HepG2 (cell line): ENCODE measurements around the gene CTNNBL1. TPM values are rescaled to one million over a fixed set of nuclear protein-coding genes. Genes with fewer than 3 reads are reported as not detected.

Experiments used
- CHD4 ChIP-seq: fragments of 200-600 bp; sonication (generic); IDR thresholded peaks from 2 replicates; pipeline ENCODE4 v1.7.0; 2017; ENCODE audit warnings: mild to moderate bottlenecking, low read length, borderline replicate concordance
- ELF3 ChIP-seq: IDR thresholded peaks from 2 replicates; pipeline ENCODE4 v1.6.1; 2016; ENCODE audit warnings: missing genetic modification reagents, missing compliant biosample characterization
- HNF4G ChIP-seq, 2 experiments: sonication (generic) in 1 of 2; formaldehyde crosslinking in 1 of 2; IDR thresholded peaks; 2 replicates each; pipeline versions ENCODE4 v1.4.0 to v1.6.1; 2011 to 2020; ENCODE audit warnings: borderline replicate concordance in 2 of 2, low read depth in 2 of 2, mild to moderate bottlenecking in 2 of 2, low read length in 1 of 2, missing genetic modification reagents in 1 of 2, moderate library complexity in 1 of 2
- SNAI1 ChIP-seq: sonication (generic); formaldehyde crosslinking; IDR thresholded peaks from 2 replicates; pipeline ENCODE4 v1.5.0; 2020; ENCODE audit warnings: mild to moderate bottlenecking, missing genetic modification reagents, borderline replicate concordance
- ZNF558 ChIP-seq: sonication (generic); formaldehyde crosslinking; IDR thresholded peaks from 2 replicates; pipeline ENCODE4 v1.9.0; 2022; ENCODE audit warnings: mild to moderate bottlenecking, missing genetic modification reagents, borderline replicate concordance
- polyA plus RNA-seq, 8 experiments: library from polyadenylated mRNA; depleted of rRNA in 3 of 8; stranded (reverse) in 7 of 8; unstranded in 1 of 8; fragments of >200 nt; fragmentation: Illumina TruSeq in 4 of 8; extraction: Trizol in 4 of 8; gene quantifications; 2 replicates each; pipeline versions ENCODE4 v1.2.1 to v1.2.3, GENCODE V29; 2011 to 2016; ENCODE audit warnings: low read depth in 4 of 8, missing spikeins in 1 of 8, mixed read lengths in 1 of 8; ENCODE audit not compliant: insufficient read depth in 1 of 8
- total RNA-seq, 5 experiments: library from RNA; depleted of rRNA; stranded (reverse); fragments of >200 nt; fragmentation: Illumina TruSeq; extraction: Trizol; gene quantifications; 2 replicates each; pipeline ENCODE4 v1.2.3, GENCODE V29; 2016; ENCODE audit warnings: low read depth in 1 of 5
- TF ChIP-seq, protein P1 (sequence below), 2 experiments: fragments of 450-650 bp in 1 of 2; sonication (generic) in 1 of 2; formaldehyde crosslinking in 1 of 2; IDR thresholded peaks; 2 replicates each; pipeline versions ENCODE4 v1.6.1 to v1.8.0; 2016 to 2022; ENCODE audit warnings: antibody characterized with exemption in 1 of 2, mild to moderate bottlenecking in 1 of 2, missing genetic modification reagents in 1 of 2
- TF ChIP-seq, protein P2 (sequence below): IDR thresholded peaks from 2 replicates; pipeline ENCODE4 v1.6.1; 2016; ENCODE audit warnings: mild to moderate bottlenecking, missing biosample characterization, missing genetic modification reagents
- TF ChIP-seq, protein P3 (sequence below): sonication (generic); formaldehyde crosslinking; IDR thresholded peaks from 2 replicates; pipeline ENCODE4 v1.4.0; 2020; ENCODE audit warnings: missing genetic modification reagents, borderline replicate concordance

Gene CTNNBL1
- total and polyA plus RNA-seq, 2 of the 13 experiments (the other 11 are each of a cell fraction or from before 2014, with no cell fraction given) = 49.3 to 94.6 TPM

DNA sequence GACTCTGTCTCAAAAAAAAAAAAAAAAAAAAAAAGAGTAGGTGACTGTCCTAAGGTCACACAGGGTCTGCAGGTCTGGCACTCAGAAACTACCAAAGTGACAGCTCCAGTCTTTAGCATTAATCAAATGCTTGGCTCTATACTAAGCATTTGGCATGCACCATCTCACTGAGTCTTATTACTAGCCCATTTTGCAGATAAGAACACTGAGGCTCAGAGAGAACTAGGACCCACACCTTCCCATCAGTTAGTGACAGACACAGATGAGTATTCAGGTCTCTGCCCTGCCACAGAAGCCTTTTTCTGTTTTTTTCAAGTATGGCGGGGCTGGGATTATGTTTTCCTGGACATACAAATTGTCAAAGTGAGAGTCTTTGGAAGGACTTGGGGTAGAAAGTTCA, 186.0 kb downstream of the CTNNBL1 start (continued):
- TF ChIP-seq ZNF558 = no peak
- TF ChIP-seq SNAI1 (CRISPR knock-in tag) = no peak
- no peak for TF ChIP-seq ELF3
- TF ChIP-seq, protein P1, sequence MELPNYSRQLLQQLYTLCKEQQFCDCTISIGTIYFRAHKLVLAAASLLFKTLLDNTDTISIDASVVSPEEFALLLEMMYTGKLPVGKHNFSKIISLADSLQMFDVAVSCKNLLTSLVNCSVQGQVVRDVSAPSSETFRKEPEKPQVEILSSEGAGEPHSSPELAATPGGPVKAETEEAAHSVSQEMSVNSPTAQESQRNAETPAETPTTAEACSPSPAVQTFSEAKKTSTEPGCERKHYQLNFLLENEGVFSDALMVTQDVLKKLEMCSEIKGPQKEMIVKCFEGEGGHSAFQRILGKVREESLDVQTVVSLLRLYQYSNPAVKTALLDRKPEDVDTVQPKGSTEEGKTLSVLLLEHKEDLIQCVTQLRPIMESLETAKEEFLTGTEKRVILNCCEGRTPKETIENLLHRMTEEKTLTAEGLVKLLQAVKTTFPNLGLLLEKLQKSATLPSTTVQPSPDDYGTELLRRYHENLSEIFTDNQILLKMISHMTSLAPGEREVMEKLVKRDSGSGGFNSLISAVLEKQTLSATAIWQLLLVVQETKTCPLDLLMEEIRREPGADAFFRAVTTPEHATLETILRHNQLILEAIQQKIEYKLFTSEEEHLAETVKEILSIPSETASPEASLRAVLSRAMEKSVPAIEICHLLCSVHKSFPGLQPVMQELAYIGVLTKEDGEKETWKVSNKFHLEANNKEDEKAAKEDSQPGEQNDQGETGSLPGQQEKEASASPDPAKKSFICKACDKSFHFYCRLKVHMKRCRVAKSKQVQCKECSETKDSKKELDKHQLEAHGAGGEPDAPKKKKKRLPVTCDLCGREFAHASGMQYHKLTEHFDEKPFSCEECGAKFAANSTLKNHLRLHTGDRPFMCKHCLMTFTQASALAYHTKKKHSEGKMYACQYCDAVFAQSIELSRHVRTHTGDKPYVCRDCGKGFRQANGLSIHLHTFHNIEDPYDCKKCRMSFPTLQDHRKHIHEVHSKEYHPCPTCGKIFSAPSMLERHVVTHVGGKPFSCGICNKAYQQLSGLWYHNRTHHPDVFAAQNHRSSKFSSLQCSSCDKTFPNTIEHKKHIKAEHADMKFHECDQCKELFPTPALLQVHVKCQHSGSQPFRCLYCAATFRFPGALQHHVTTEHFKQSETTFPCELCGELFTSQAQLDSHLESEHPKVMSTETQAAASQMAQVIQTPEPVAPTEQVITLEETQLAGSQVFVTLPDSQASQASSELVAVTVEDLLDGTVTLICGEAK (IDR thresholded peaks at IDR 0.05) = no peak
- TF ChIP-seq, protein P1 (CRISPR knock-in tag; IDR thresholded peaks at IDR 0.05) = no peak
- TF ChIP-seq HNF4G (IDR thresholded peaks at IDR 0.05; ENCODE audit: borderline replicate concordance, low read depth, low read length) = 0 out of 2 replicates have a peak, but pooled peaks have one; percentile 9
- TF ChIP-seq HNF4G (CRISPR knock-in tag; IDR thresholded peaks at IDR 0.05; ENCODE audit: borderline replicate concordance, low read depth) = no peak
- TF ChIP-seq, protein P2, sequence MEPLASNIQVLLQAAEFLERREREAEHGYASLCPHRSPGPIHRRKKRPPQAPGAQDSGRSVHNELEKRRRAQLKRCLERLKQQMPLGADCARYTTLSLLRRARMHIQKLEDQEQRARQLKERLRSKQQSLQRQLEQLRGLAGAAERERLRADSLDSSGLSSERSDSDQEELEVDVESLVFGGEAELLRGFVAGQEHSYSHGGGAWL (CRISPR knock-in tag) = no peak
- peak; percentile 93; the same call in 1 of the 2 replicates for TF ChIP-seq CHD4
- TF ChIP-seq, protein P3, sequence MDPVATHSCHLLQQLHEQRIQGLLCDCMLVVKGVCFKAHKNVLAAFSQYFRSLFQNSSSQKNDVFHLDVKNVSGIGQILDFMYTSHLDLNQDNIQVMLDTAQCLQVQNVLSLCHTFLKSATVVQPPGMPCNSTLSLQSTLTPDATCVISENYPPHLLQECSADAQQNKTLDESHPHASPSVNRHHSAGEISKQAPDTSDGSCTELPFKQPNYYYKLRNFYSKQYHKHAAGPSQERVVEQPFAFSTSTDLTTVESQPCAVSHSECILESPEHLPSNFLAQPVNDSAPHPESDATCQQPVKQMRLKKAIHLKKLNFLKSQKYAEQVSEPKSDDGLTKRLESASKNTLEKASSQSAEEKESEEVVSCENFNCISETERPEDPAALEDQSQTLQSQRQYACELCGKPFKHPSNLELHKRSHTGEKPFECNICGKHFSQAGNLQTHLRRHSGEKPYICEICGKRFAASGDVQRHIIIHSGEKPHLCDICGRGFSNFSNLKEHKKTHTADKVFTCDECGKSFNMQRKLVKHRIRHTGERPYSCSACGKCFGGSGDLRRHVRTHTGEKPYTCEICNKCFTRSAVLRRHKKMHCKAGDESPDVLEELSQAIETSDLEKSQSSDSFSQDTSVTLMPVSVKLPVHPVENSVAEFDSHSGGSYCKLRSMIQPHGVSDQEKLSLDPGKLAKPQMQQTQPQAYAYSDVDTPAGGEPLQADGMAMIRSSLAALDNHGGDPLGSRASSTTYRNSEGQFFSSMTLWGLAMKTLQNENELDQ = no peak
